Stimulated activated naive CD8-positive, alpha-beta T cell treated with anti-CD3 and anti-CD28 coated beads, Interleukin-15, amount 100 ng/mL, for 72 hours (primary cell): Measurements from ENCODE around the gene ROS1.
"Not testable (repeated sequence)": the region's sequence is repeated elsewhere in the genome, so short reads cannot be mapped to it uniquely, and the experiment has no call there.

Source experiments
- ATAC-seq: fragments of 150-1000 bp; cut with Tn5 transposase; 2 replicates; pipeline ENCODE4 v1.10.0; 2021; ENCODE audit warnings: mild to moderate bottlenecking, moderate library complexity
- DNase-seq, 2 donors: peaks; one replicate each; pipeline ENCODE4 v3.0.0; 2021 to 2022
- H3K27ac Mint-ChIP-seq, 2 donors: one replicate each; pipeline ENCODE4 v1.8.0; 2022; ENCODE audit warnings: mild to moderate bottlenecking in 2 of 2, mixed read lengths in 2 of 2, moderate library complexity in 2 of 2
- H3K27me3 Mint-ChIP-seq: one replicate; pipeline ENCODE4 v1.8.0; 2022; ENCODE audit warnings: mixed read lengths
- H3K4me1 Mint-ChIP-seq: one replicate; pipeline ENCODE4 v1.8.0; 2022; ENCODE audit warnings: mild to moderate bottlenecking, mixed read lengths
- H3K4me3 Mint-ChIP-seq, 2 donors: one replicate each; pipeline ENCODE4 v1.8.0; 2022; ENCODE audit warnings: mild to moderate bottlenecking in 2 of 2, mixed read lengths in 2 of 2, moderate library complexity in 1 of 2
- H3K9me3 Mint-ChIP-seq, 2 donors: one replicate each; pipeline ENCODE4 v1.8.0; 2022; ENCODE audit warnings: mixed read lengths in 2 of 2

The ROS1 gene

GRCh38 chr6:117262799-117263198 lies 162.9 kb downstream of the ROS1 start:
- peaks cover 0 to 4% of the 10 kb centered on the region in 2 donors for H3K9me3 Mint-ChIP-seq
- H3K4me3 Mint-ChIP-seq, result no peak overlapping the region
- H3K27ac Mint-ChIP-seq, result no peak overlapping the region
- ATAC-seq (no peak), DNase-seq (no peak)
- peaks cover 26% of the 10 kb centered on the region for H3K4me1 Mint-ChIP-seq
- H3K27me3 Mint-ChIP-seq, result peaks cover 65% of the 10 kb centered on the region

GRCh38 chr6:117253785-117254184 lies 172.0 kb downstream of the ROS1 start:
- DNase-seq (no peak), ATAC-seq (no peak)
- Mint-ChIP-seq H3K9me3 (no peaks in the 10 kb centered on the region), H3K27me3 (no peaks in the 10 kb centered on the region), H3K4me1 (no peaks in the 10 kb centered on the region), H3K4me3 (no peak overlapping the region), H3K27ac (no peak overlapping the region)

GRCh38 chr6:117244979-117245378 lies 180.8 kb downstream of the ROS1 start:
- not testable (repeated sequence) for DNase-seq, ATAC-seq, H3K4me1 Mint-ChIP-seq, H3K9me3 Mint-ChIP-seq, H3K4me3 Mint-ChIP-seq, H3K27ac Mint-ChIP-seq, H3K27me3 Mint-ChIP-seq

GRCh38 chr6:117244571-117244970 lies 181.2 kb downstream of the ROS1 start:
- H3K27ac Mint-ChIP-seq, H3K27me3 Mint-ChIP-seq, ATAC-seq, DNase-seq, H3K4me1 Mint-ChIP-seq, H3K4me3 Mint-ChIP-seq, H3K9me3 Mint-ChIP-seq: not testable (repeated sequence)
